IPS-18c (cell line): ENCODE data around the gene CGB5.
A peak's percentile ranks its signal among the peaks of the same experiment; 100 is the strongest.
"Not testable (repeated sequence)": the region's sequence is repeated elsewhere in the genome, so short reads cannot be mapped to it uniquely, and the experiment has no call there.

ENCODE experiments used
- H3K4me3 ChIP-seq: 2 replicates; pipeline ENCODE4 v1.7.0; 2013; ENCODE audit warnings: low read depth, mild to moderate bottlenecking, low read length, moderate library complexity; ENCODE audit not compliant: insufficient read depth
- H3K9me3 ChIP-seq: one replicate; pipeline ENCODE4 v1.6.1; 2013; ENCODE audit warnings: mild to moderate bottlenecking, low read length, moderate library complexity; ENCODE audit not compliant: control insufficient read depth, insufficient read depth

CGB5 gene

GRCh38 chr19:49042177-49042576 lies 1.5 kb upstream of the CGB5 start:
- Histone ChIP-seq H3K4me3 (no peak overlapping the region), H3K9me3 (no peaks in the 10 kb centered on the region)

DNA sequence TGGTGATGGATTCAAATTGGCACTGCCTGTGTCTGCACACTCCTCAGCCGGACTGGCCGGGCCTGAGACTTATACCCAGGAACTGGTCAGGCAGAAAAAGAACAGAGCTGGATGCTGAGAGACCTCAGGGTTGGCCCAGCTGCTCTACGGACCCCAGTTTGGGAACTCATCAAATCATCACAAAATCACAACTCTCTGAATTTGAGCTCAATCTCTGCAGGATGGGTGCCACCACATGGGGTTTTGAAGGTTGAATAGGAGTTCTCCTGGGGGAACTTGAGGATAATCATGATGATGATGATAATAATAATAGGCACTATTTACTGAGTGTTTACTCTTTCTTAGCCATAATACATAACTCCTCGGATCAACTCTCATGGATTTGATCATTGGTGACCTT lies 982 bp upstream of the CGB5 start:
- H3K4me3 ChIP-seq, H3K9me3 ChIP-seq: not testable (repeated sequence)

- not testable (repeated sequence) for H3K9me3 ChIP-seq, H3K4me3 ChIP-seq
Observed at GRCh38 chr19:49049011-49049410, 5.4 kb downstream of the CGB5 start, which contains the start of gene CGB8. CGB8 (minus strand) TSS chr19:49049111; CDS start chr19:49048739, 372 bp downstream.

GRCh38 chr19:49049834-49050233 lies 6.2 kb downstream of the CGB5 start:
- H3K9me3 ChIP-seq, H3K4me3 ChIP-seq: not testable (repeated sequence)

DNA sequence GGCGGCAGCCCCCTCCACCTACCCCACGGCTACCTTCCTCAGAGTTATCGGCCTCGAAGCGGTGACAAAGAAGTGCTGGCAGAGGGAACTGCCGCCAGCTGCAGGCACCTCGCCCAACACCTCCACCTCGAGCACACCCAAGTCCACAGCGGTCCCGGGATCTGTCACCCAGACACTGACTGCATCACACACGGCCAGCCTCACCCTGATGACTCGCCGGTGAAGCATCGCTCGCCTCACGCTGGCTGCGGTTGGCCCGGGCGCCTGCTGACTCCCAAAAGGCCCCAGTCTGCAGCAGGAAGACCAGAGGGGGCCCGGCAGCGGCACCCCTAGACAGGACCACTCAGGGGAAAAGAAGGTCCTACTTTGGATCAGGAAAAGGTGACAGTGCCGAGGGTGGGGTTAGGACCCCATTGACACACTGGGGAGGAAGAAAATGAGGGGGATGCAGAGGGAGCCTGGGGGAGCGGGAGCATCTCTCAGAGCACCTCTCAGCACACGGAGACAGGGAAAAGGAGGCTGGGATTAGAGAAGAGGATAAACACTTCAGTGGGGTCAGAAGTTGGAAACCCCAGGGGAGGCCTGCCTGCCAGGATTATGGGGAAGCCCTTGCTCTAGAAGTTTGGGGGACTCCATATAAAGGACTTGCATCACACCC lies 6.9 kb downstream of the CGB5 start:
- not testable (repeated sequence) for H3K9me3 ChIP-seq, H3K4me3 ChIP-seq

DNA sequence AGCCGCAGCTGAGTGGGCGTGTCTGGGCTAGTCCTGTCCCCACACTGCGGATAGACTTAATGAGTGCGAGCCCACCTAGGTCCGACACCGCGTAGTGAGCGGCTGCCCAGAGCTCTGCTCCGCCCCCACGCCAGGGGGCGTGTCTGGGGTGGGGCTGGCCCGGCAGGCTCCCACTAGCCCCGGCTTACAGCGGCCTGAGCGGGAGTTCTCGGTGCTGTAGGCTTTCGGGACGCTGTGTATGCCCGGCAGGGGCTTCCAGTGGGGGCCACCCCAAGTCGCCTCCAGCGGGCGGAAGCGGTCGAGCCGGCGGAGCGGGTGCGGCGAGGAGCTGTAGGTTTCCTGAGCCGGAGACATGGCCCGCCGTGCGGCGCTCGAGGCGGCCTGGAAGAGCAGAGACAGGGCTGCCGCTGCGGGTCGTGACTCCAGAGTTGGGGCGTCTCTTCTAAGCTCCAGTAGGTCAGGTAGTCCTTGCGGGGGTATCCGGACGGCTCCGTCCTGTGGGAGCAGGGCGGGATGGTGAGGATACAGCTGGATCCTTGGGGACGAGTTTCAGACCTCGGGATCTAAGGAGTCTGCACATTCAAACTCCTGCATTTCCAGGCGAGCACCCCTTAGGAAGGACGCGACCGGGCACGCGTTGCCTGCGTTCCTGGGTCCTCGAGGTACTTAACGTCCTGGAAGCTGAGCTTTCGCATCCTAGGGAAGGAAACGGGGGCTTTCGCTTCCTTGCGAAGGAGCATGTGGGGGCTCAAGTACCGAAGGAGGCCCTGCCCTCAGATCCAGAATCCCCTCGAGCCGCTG lies 12.7 kb downstream of the CGB5 start:
- Histone ChIP-seq H3K4me3 (peak overlapping the region; percentile 59), H3K9me3 (no peaks in the 10 kb centered on the region)

- peak overlapping the region; percentile 59 for H3K4me3 ChIP-seq
- H3K9me3 ChIP-seq, result not testable (repeated sequence)
Observed at GRCh38 chr19:49056902-49057596, 13.4 kb downstream of the CGB5 start.

DNA sequence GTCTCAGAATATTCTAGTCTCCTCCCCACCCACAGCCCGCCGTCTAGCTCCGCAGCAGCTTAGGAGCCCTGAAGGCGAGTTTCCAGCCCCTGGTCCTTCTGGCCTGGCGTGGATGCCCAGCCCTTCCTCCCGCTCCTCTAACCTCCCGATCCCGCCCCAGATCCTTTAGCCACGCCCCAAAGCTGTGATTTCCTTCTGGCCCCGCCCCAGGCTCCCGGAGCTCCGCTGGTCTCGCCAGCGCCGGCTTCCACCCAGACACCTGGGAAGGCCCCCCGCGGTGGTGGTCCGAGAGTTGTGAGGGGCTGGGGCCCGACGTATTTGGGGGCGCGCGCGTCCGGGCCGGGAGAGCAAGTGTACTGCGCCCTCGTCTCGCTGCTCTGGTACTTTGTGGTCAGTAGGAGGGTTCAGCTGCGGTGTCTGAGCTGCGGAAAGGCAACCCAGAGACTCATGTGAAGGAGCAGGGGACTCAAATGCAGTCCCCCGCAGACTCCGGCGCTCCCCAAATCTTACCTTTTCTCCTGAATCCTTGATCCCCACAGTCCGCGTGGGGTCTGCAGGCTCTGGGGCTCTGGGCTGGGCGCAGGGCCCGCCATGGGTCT lies 14.1 kb downstream of the CGB5 start, which contains the start of gene CGB7:
TSS of gene CGB7 (minus strand) at position 114 of the 599 bp plus-strand sequence. CDS start 2,374 bp downstream, outside the sequence.
- no peaks in the 10 kb centered on the region for H3K9me3 ChIP-seq
- peak within 1 kb of the TSS; percentile 59 for H3K4me3 ChIP-seq

- H3K4me3 ChIP-seq, result no peak overlapping the region
- no peaks in the 10 kb centered on the region for H3K9me3 ChIP-seq
Observed at GRCh38 chr19:49058562-49058961, 14.9 kb downstream of the CGB5 start.

DNA sequence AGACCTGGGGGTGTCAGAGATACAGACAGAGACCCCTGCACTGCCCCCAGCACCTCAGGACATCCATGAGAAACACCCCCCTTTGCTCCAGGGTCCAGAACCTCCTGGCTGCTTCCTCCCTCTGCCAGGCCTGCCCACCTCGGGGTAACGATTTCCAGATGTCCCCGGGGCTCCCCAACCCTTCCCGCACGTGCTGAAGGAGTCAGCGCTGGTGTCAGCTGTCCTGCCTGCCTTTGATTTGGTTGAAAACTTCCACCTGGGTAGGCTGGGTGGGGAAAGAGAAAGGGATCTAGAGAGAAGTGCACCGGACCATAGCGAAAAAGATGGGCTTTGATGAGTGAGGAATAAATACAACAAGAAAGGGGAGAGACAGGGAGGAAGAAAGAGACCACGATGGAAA lies 15.4 kb downstream of the CGB5 start:
- H3K9me3 ChIP-seq, result no peaks in the 10 kb centered on the region
- no peak overlapping the region for H3K4me3 ChIP-seq

DNA sequence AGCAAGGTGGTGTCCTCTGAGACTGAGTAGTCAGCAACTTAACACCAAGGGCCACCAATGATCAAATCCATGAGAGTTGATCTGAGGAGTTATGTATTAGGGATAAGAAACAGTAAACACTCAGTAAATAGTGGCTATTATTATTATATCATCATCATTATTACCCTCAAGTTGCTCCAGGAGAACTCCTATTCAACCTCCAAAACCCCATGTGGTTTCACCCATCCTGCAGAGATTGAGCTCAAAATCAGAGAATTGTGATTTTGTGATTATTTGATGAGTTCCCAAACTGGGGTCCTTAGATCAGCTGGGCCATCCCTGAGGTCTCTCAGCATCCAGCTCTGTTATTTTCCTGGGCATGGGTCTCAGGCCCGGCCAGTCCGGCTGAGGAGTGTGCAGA lies 17.4 kb downstream of the CGB5 start:
- Histone ChIP-seq H3K9me3 (no peaks in the 10 kb centered on the region), H3K4me3 (no peak overlapping the region)

- H3K9me3 ChIP-seq, result no peaks in the 10 kb centered on the region
- no peak overlapping the region for H3K4me3 ChIP-seq
Observed at GRCh38 chr19:49061445-49061844, 17.8 kb downstream of the CGB5 start.

- Histone ChIP-seq H3K9me3 (peaks cover 2% of the 10 kb centered on the region), H3K4me3 (peak overlapping the region; percentile 36; the same call in 1 of the 2 replicates)
Observed at GRCh38 chr19:49064029-49064629, 20.5 kb downstream of the CGB5 start.

DNA sequence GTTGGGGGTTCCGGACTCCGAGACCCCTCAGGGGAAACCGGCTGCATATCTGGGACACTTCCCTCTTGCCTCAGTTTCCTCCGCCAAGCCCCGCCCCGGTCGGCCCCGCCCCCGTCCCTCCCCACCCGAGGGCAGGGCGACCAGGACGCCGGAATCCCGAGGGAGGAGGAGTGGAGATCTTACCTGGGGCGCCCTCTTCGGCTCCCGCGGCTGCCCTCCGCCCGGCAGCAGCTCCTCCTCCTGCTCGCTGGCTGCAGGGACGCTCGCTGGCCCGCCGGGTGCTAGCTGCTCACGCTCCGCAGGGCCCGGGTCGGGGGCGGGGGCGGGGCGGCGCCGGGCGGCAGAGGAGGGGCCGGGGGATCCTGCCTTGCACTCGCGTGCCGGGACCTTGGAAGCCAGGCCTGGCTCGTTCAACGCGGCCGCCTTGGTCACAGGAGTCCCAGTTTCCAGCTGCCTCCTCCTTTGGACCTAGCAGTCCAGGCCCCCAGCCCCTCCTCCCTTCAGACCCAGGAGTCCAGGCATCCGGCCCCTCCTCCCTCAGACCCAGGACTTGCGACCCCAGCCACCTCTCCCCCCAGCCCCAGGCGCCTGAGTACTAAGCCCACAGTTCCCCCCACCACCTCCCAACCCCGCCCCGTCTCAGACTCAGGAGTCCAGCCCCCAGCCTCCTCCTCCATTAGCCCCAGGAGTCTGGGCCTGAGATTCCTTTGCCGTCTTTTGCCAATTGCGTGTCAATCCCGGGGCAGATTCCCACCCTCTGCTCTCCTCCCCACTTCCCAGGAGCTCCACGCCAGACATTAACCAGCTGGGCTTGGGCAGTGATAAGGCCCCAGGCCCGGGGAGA lies 21.3 kb downstream of the CGB5 start, which contains the start of gene NTF4:
TSS of gene NTF4 (minus strand) at position 51 of the 844 bp plus-strand sequence. CDS start 2,821 bp downstream, outside the sequence.
- peak within 1 kb of the TSS; percentile 36; the same call in 1 of the 2 replicates for H3K4me3 ChIP-seq
- H3K9me3 ChIP-seq, result peaks cover 2% of the 10 kb centered on the region

- Histone ChIP-seq H3K4me3 (no peak overlapping the region), H3K9me3 (peaks cover 2% of the 10 kb centered on the region)
Observed at GRCh38 chr19:49065905-49066512, 22.4 kb downstream of the CGB5 start.

GRCh38 chr19:49067554-49067953 lies 23.9 kb downstream of the CGB5 start:
- Histone ChIP-seq H3K9me3 (peaks cover 8% of the 10 kb centered on the region), H3K4me3 (no peak overlapping the region)
